Kidney (tissue), 14 donors: ENCODE measurements around the gene PLIN5. TPM values are rescaled to one million over a fixed set of nuclear protein-coding genes. Genes with fewer than 3 reads are reported as not detected.

Experiments used
- DNase-seq, 5 donors: peaks; one replicate each; pipeline ENCODE4 v3.0.0-alpha.2; 2013 to 2020
- FAIRE-seq: peaks from 2 replicates; lab custom pipeline; 2012; peaks lifted over from hg19 to GRCh38; lab: Jason Lieb, UNC
- H3K27ac ChIP-seq, 2 donors: one replicate each; pipeline ENCODE4 v1.7.0; 2013; ENCODE audit warnings: low read depth in 2 of 2, low read length in 2 of 2, inconsistent platforms in 1 of 2
- H3K27me3 ChIP-seq: one replicate; pipeline ENCODE4 v1.7.1; 2013; ENCODE audit warnings: low read length, inconsistent platforms; ENCODE audit not compliant: control insufficient read depth, insufficient read depth
- H3K36me3 ChIP-seq, 3 donors: one replicate each; pipeline versions ENCODE4 v1.7.0 to v1.7.1; 2013; ENCODE audit warnings: low read length in 3 of 3, control low read depth in 1 of 3, inconsistent platforms in 1 of 3; ENCODE audit not compliant: insufficient read depth in 3 of 3, control insufficient read depth in 2 of 3
- H3K4me1 ChIP-seq, 3 donors: one replicate each; pipeline versions ENCODE4 v1.7.0 to v1.7.1; 2013; ENCODE audit warnings: low read length in 3 of 3, inconsistent platforms in 1 of 3, low read depth in 1 of 3; ENCODE audit not compliant: control insufficient read depth in 2 of 3, insufficient read depth in 2 of 3
- H3K4me3 ChIP-seq, 3 donors: one replicate each; pipeline versions ENCODE4 v1.7.0 to v1.8.1; 2013; ENCODE audit warnings: low read length in 3 of 3, control low read depth in 1 of 3, inconsistent platforms in 1 of 3
- H3K9ac ChIP-seq, 3 donors: one replicate each; pipeline versions ENCODE4 v1.7.0 to v1.7.1; 2013; ENCODE audit warnings: low read length in 3 of 3, control low read depth in 1 of 3, inconsistent platforms in 1 of 3
- H3K9me3 ChIP-seq, 3 donors: one replicate each; pipeline versions ENCODE4 v1.7.0 to v1.7.1; 2013; ENCODE audit warnings: low read length in 3 of 3, control low read depth in 1 of 3, inconsistent platforms in 1 of 3; ENCODE audit not compliant: control insufficient read depth in 2 of 3, insufficient read depth in 1 of 3
- CTCF ChIP-seq: IDR thresholded peaks from 3 replicates; pipeline ENCODE4 v1.5.1; 2012; ENCODE audit warnings: mild to moderate bottlenecking, moderate library complexity, borderline replicate concordance; ENCODE audit not compliant: insufficient read depth; ENCODE audit errors: extremely low read depth
- intact Hi-C: fragments of 100-400 bp; cut with DNase I; formaldehyde crosslinking; loops from one replicate; pipeline ENCODE4 v1.11.1; 2022
- polyA plus RNA-seq: library from polyadenylated mRNA; stranded (reverse); fragments of 350-450 nt; fragmentation: Illumina TruSeq; extraction: RNeasy Lipid Tissue Mini Kit (QIAGEN cat#74804); gene quantifications from one replicate; pipeline ENCODE4 v1.2.3, GENCODE V29; 2014; ENCODE audit warnings: low read depth, low replicate concordance; ENCODE audit not compliant: insufficient read depth
- total RNA-seq: library from RNA; stranded (reverse); fragmentation: NEBNext Ultra II Directional; extraction: Animal tissue kit (Norgen Biotek cat#: 25700); gene quantifications from one replicate; pipeline ENCODE4 v1.2.1, GENCODE V29; 2021
- donor health status: control.
- donor health status: control.
- donor health status: control.
- donor health status: control.
- donor health status: control.
- donor health status: DM: yes; HTN: yes; CAD: no.
- donor health status: Normal renal cell carcinoma (clear cell type).

Gene PLIN5
- total and polyA plus RNA-seq, 2 donors from 2014 or later: 21.2 to 30.7 TPM

DNA sequence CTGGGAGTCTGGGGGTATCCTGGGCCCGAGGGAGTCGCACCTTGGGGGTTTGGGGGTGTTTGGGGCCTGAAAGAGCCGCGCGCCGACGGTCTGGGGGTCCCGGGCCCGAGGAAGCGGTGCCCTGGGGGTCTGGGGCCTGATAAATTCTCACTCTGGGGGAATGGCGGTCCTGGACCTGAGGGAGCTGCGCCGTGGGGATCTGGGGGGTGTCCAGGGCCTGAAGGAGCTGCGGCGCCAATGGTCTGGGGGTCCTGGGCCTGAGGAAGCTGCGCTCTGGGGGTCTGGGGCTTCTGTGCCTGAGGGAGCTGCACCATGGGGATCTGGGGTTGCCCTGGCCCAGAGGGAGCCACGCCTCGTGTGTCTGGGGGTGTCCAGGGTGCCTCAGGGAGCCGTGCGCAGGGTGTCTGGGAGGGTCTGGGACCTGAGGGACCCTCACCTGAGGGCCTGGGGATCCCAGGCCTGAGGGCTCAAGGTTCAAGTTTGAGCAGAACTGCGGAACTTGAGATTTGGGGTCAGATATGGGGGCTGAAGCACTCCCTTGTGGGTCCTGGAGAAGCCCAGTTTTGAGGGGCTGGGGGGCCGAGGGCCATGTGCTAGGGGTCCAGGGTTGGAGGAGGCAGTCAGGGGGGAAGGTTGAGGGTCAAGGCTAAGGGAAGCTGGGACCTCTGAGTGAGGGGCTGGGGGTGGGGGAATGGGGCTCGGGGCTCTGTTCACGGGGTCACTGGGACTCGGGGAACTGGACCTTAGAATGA is 61.8 kb downstream of the PLIN5 start:
- no peak overlapping the region for H3K27ac ChIP-seq
- peak in 1 of 5 donors; percentile 61 for DNase-seq
- H3K27me3 ChIP-seq: no peaks in the 10 kb centered on the region
- peak overlapping the region in 2 of 3 donors; percentile 35 to 65 for H3K9ac ChIP-seq
- H3K9me3 ChIP-seq: no peaks in the 10 kb centered on the region
- no peak for TF ChIP-seq CTCF
- intact Hi-C loops: no loop called here
- FAIRE-seq: no peak
- H3K36me3 ChIP-seq: peaks cover 0 to 7% (median 0%) of the 10 kb centered on the region in 3 donors
- peaks cover 0 to 10% (median 0%) of the 10 kb centered on the region in 3 donors for H3K4me1 ChIP-seq
- peak overlapping the region; percentile 29 to 66 (median 30) for H3K4me3 ChIP-seq

Other genes starting within 250 kb of the PLIN5 start
- gene TMIGD2, start 232.8 kb downstream of the PLIN5 start, total RNA-seq: 0.47 TPM
- gene TMIGD2, start 232.8 kb downstream of the PLIN5 start, polyA plus RNA-seq: not detected
- 0.85 TPM for gene FSD1, start 230.6 kb downstream of the PLIN5 start, total RNA-seq
- gene FSD1, start 230.6 kb downstream of the PLIN5 start, polyA plus RNA-seq: 1.1 TPM
- 32.3 TPM for gene STAP2, start 196.4 kb downstream of the PLIN5 start, total RNA-seq
- gene STAP2, start 196.4 kb downstream of the PLIN5 start, polyA plus RNA-seq: 61.5 TPM
- gene MPND, start 191.7 kb downstream of the PLIN5 start, total RNA-seq: 24.1 TPM
- gene MPND, start 191.7 kb downstream of the PLIN5 start, polyA plus RNA-seq: 43.5 TPM
- gene SH3GL1, start 134.7 kb downstream of the PLIN5 start, total RNA-seq: 52.7 TPM
- 34.8 TPM for gene SH3GL1, start 134.7 kb downstream of the PLIN5 start, polyA plus RNA-seq
- 10.0 TPM for gene CHAF1A, start 132.6 kb downstream of the PLIN5 start, total RNA-seq
- gene CHAF1A, start 132.6 kb downstream of the PLIN5 start, polyA plus RNA-seq: 2.7 TPM
- 110 TPM for gene UBXN6, start 77.4 kb downstream of the PLIN5 start, total RNA-seq
- 177 TPM for gene UBXN6, start 77.4 kb downstream of the PLIN5 start, polyA plus RNA-seq
- gene HDGFL2, start 62.9 kb downstream of the PLIN5 start, total RNA-seq: 37.8 TPM
- gene HDGFL2, start 62.9 kb downstream of the PLIN5 start, polyA plus RNA-seq: 38.8 TPM
- gene PLIN4, start 16.7 kb downstream of the PLIN5 start, total RNA-seq: 2.2 TPM
- 1.6 TPM for gene PLIN4, start 16.7 kb downstream of the PLIN5 start, polyA plus RNA-seq
- gene LRG1, start 4.8 kb upstream of the PLIN5 start, total RNA-seq: 26.4 TPM
- 2.2 TPM for gene LRG1, start 4.8 kb upstream of the PLIN5 start, polyA plus RNA-seq
- 17.7 TPM for gene SEMA6B, start 24.5 kb upstream of the PLIN5 start, total RNA-seq
- gene SEMA6B, start 24.5 kb upstream of the PLIN5 start, polyA plus RNA-seq: 2.6 TPM
- 11.5 TPM for gene TNFAIP8L1, start 104.3 kb upstream of the PLIN5 start, total RNA-seq
- 16.0 TPM for gene TNFAIP8L1, start 104.3 kb upstream of the PLIN5 start, polyA plus RNA-seq
- 75.8 TPM for gene MYDGF, start 135.1 kb upstream of the PLIN5 start, total RNA-seq
- 85.5 TPM for gene MYDGF, start 135.1 kb upstream of the PLIN5 start, polyA plus RNA-seq
- gene DPP9, start 188.6 kb upstream of the PLIN5 start, total RNA-seq: 61.9 TPM
- 14.0 TPM for gene DPP9, start 188.6 kb upstream of the PLIN5 start, polyA plus RNA-seq